HCT116 (cell line): ENCODE measurements around the gene GMIP.

Experiments used
- ELF1 ChIP-seq: IDR thresholded peaks from 2 replicates; pipeline ENCODE4 v1.6.1; 2012; ENCODE audit warnings: low read depth, borderline replicate concordance
- POLR2A ChIP-seq: IDR thresholded peaks from 2 replicates; pipeline ENCODE4 v1.7.0; 2011; ENCODE audit warnings: borderline replicate concordance; ENCODE audit not compliant: insufficient read depth, insufficient read length; ENCODE audit errors: extremely low read depth
- TCF7L2 ChIP-seq: IDR thresholded peaks from 2 replicates; pipeline ENCODE4 v1.7.0; 2011; ENCODE audit warnings: borderline replicate concordance, inconsistent platforms; ENCODE audit not compliant: insufficient read depth, insufficient read length; ENCODE audit errors: extremely low read depth
- TF ChIP-seq, protein P1 (sequence below), 3 experiments: fragments of 200-600 bp in 1 of 3; sonication (generic) in 1 of 3; IDR thresholded peaks in 2 of 3; conservative IDR thresholded peaks in 1 of 3; 2 replicates each; pipeline ENCODE4 v1.5.1; 2012 to 2017; ENCODE audit warnings: low read depth in 2 of 3, low read length in 2 of 3, antibody characterized with exemption in 1 of 3, borderline replicate concordance in 1 of 3, control low read depth in 1 of 3, mild to moderate bottlenecking in 1 of 3, mixed read lengths in 1 of 3, mixed run types in 1 of 3, moderate library complexity in 1 of 3; ENCODE audit not compliant: insufficient read depth in 1 of 3

DNA sequence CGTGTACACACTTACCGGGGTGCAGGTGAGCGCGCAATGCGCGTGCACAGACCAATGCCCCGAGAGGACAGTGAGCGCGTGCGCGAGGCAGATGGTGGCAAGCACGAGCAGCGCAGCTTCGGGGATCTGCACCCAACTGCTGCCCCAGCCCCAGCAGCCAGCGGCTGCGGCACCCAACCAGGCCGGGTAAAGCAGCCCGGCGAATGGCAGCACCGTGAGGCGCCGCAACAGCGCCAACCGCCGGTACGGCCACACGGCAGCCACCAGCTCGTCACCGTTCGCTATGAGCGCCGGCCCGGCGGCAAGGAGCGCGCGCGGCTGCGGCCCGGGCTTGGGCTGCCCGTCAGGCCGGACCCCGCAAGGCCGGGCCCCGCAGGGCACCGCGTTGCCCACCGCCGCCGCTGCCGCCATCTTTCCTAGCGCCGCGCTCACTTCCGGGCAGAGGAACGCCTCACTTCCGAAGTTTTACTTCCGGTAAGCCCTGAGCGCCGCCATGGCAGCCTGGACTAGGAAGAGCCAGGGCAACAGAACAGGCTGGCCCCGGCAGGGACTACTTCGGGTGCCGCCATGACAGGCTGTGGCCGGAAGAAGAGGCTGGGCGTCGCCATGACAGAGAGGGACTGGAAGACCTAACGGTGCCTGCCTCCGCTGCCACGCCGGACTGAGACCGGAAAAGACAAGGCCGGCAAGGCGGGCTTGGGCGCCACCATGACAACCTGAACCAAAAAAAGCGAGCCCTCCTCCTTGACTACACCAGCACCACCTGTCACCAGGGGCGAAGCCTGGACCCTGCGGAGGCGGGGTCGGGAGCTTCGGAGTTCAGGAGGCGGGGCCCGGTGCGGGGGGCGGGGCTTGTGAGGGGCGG, 20.0 kb upstream of the GMIP start, which contains the start of gene ATP13A1:
- TF ChIP-seq, protein P1, sequence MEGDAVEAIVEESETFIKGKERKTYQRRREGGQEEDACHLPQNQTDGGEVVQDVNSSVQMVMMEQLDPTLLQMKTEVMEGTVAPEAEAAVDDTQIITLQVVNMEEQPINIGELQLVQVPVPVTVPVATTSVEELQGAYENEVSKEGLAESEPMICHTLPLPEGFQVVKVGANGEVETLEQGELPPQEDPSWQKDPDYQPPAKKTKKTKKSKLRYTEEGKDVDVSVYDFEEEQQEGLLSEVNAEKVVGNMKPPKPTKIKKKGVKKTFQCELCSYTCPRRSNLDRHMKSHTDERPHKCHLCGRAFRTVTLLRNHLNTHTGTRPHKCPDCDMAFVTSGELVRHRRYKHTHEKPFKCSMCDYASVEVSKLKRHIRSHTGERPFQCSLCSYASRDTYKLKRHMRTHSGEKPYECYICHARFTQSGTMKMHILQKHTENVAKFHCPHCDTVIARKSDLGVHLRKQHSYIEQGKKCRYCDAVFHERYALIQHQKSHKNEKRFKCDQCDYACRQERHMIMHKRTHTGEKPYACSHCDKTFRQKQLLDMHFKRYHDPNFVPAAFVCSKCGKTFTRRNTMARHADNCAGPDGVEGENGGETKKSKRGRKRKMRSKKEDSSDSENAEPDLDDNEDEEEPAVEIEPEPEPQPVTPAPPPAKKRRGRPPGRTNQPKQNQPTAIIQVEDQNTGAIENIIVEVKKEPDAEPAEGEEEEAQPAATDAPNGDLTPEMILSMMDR (IDR thresholded peaks at IDR 0.05 in 2 of 3, conservative IDR thresholded peaks at IDR 0.05 in 1 of 3; ENCODE audit: borderline replicate concordance in 1 of 3, insufficient read depth in 1 of 3, low read depth in 2 of 3, low read length in 2 of 3), result no peak; a peak in 1 of 6 replicates
- peak; percentile 72 for TF ChIP-seq TCF7L2
- TF ChIP-seq ELF1, result peak; percentile 90; the same call in 1 of the 2 replicates
- no peak for TF ChIP-seq POLR2A
